Measurements from ENCODE around the gene ATP5MC3.

ATP5MC3 gene

GRCh38 chr2:175180701-175181103, 808 bp downstream of the ATP5MC3 start:
- TF ChIP-seq GATA2 (IDR thresholded peaks at IDR 0.05; ENCODE audit: low read depth, low read length) (no peak), GATA3 (IDR thresholded peaks at IDR 0.05; ENCODE audit: low read depth, low read length) (no peak)

DNA sequence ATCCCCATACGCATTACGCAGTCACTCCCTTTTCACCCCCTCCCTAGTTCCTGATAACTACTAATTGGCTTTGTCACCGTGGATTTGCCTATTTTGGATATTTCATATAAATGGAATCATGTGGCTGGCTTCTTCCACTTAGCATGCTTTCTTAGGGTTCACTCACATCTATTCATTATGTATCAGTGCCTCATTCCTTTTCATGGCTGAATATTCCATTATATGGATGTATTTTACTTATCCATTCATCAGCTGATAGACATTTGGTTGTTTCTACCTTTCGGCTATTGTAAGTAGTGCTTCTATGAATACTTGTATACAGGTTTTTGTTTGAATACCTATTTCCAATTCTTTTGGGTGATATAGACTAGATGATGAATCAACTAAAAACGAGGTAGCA, 4.9 kb downstream of the ATP5MC3 start:
- TF ChIP-seq GATA2 (IDR thresholded peaks at IDR 0.05; ENCODE audit: low read depth, low read length) (no peak), GATA3 (IDR thresholded peaks at IDR 0.05; ENCODE audit: low read depth, low read length) (no peak)

DNA sequence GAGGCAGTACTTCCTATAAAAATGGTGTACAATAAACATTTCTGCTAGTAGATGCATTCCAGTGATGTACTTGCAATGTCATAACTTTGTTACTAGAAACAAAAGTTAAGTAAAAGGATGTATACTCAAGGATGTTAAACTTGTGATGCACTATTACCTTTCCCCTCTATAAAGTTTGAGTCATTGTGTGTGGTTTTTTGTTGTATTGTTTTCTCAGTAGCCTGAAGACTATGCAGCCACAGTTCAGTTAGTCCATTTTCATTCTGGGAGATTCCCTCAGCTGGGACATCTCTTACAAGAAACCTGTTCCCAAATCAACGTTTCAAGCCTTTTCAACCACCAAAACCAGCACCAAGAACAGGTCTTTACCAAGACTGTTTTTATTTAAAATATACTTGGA, 5.6 kb downstream of the ATP5MC3 start:
- TF ChIP-seq GATA2 (IDR thresholded peaks at IDR 0.05; ENCODE audit: low read depth, low read length): no peak
- no peak for TF ChIP-seq GATA3 (IDR thresholded peaks at IDR 0.05; ENCODE audit: low read depth, low read length)

GRCh38 chr2:175175320-175175719, 6.2 kb downstream of the ATP5MC3 start:
- TF ChIP-seq GATA2 (IDR thresholded peaks at IDR 0.05; ENCODE audit: low read depth, low read length) (no peak), GATA3 (IDR thresholded peaks at IDR 0.05; ENCODE audit: low read depth, low read length) (no peak)

DNA sequence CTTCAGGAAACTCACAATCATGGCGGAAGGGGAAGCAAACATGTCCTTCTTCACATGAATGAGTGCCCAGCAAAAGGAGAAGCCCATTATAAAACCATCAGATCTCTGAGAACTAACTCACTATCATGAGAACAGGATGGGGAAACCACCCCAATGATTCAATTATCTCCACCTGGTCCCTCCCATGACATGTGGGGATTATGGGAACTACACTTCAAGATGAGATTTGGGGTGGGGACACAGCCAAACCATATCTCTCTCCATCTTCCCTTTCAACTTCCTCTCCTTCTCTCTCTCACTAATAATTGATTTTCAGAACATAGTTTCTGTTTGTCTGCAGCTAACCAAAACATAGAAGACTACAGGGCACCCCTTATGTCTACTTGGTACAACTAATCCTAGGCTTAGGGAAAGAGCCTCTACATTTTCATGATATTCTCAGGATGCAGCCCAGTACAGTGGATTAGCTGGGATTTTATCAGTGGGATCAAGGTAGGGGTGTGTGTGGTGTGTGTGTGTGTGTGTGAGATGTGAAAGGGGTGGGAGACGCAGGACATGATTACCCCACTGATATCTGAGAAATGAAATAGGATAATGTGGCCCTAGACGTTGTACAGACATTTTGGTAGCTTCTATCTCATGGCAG, 10.7 kb downstream of the ATP5MC3 start:
- TF ChIP-seq GATA3 (IDR thresholded peaks at IDR 0.05; ENCODE audit: low read depth, low read length) (no peak), GATA2 (IDR thresholded peaks at IDR 0.05; ENCODE audit: low read depth, low read length) (peak; percentile 69; the same call in 1 of the 2 replicates)

DNA sequence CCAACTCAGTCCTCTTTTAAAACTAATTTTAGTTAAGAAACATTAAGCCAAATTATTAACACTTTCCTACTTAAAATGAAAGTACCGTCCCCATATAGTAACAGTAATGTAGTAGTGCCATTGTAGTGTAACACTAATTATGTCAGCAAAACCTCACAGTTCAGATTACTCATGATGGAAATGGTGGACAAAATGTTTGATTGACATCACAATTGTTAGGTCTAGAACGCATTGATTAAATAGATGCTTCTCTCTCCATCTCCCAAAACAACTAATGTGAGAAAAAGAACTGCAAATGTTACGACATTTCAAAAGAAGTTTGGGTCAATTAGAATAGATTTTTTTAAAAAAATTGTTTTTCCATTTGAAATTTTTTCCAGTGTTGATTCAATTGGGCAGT, 12.3 kb downstream of the ATP5MC3 start:
- TF ChIP-seq GATA3 (IDR thresholded peaks at IDR 0.05; ENCODE audit: low read depth, low read length) (no peak), GATA2 (IDR thresholded peaks at IDR 0.05; ENCODE audit: low read depth, low read length) (no peak)

DNA sequence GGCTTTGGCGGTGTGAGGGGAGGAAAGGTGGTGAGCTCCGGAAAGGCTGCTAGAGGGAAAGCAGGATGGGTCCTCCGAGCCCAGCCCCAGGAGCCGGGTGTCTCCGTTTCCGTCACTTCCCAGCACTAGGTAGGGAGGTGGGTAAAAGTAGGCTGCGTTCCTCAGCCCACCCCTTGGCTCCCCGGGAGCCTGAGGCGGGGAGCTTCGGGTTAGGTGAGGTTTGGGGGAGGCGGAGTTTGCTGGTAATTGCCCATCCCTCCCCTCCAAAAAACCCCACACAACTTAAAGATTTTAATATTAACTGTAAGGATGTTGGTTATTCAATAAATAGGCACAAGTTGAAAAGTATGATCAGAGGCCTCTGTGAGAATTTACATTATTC, 13.0 kb downstream of the ATP5MC3 start:
- no peak for TF ChIP-seq GATA3 (IDR thresholded peaks at IDR 0.05; ENCODE audit: low read depth, low read length)
- TF ChIP-seq GATA2 (IDR thresholded peaks at IDR 0.05; ENCODE audit: low read depth, low read length): no peak

- TF ChIP-seq GATA2 (IDR thresholded peaks at IDR 0.05; ENCODE audit: low read depth, low read length) (no peak), GATA3 (IDR thresholded peaks at IDR 0.05; ENCODE audit: low read depth, low read length) (no peak)
These were observed 13.5 kb downstream of the ATP5MC3 start, which contains the start of gene ATF2 for GRCh38 chr2:175167792-175168563. Gene ATF2, minus strand, starts transcription at chr2:175168203. Its CDS starts 31,760 bp downstream, at chr2:175136443.

DNA sequence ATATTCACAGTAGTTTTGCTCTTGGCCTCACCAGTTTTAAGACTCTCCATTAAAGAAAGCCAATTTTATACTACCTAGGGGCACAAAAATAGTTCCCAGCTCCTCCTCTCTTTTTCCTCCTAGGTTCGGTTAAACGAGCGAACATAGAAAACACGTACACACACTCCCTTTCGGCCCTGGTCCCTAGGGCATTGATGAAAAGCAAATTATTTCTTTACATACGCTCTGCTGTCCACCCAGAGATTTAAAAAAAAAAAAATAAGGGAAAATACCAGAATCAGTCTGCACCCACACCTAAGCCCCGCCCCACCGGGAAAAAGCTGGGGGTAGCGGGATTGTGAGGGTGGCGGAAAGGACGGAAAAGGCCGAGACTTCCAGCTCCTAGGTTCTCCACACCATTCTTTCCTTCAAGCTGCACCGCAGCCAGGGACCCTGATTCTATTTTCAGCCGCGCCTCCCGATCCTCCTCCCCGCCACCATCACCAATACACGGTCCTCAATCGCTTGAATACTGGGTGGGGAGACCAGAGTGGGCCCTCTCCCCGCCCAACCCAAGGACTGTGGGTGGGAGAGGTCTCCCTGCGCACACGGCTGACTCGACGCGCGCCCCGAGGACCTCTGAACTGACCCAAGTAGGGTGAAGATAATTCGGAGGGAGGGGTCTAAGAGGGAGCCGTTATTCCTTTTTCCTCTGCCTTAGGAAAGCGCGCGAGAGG, 14.3 kb downstream of the ATP5MC3 start:
- TF ChIP-seq GATA3 (IDR thresholded peaks at IDR 0.05; ENCODE audit: low read depth, low read length) (no peak), GATA2 (IDR thresholded peaks at IDR 0.05; ENCODE audit: low read depth, low read length) (no peak)

DNA sequence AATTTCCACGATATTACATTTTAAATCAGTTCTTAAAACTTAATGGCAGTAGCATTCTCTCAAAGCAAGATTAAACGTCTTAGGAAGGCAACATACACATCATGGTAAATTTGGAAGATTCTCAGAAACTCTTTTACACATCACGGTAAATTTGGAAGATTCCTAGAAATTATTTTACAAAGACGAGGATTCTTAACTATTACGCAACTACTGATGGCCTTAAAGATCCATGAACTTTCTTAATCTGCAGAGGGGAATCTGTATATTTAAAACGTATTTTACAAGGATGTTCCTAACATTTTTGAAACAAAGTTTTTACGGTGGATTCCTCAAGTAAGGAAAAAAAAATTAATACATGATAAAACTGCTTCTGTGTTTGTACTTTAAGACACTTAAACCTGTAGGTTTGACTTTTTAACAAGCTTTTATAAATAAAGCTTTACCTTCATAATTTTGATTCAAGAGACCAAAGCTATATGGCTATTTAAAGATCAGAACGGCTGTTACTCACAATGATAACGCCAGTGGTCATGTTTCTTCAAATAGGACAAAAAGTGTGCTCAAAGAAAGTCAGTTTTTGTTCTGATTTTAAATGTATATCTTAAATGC, 15.2 kb downstream of the ATP5MC3 start:
- TF ChIP-seq GATA3 (IDR thresholded peaks at IDR 0.05; ENCODE audit: low read depth, low read length): no peak
- TF ChIP-seq GATA2 (IDR thresholded peaks at IDR 0.05; ENCODE audit: low read depth, low read length): no peak

GRCh38 chr2:175164235-175164634, 17.3 kb downstream of the ATP5MC3 start:
- no peak for TF ChIP-seq GATA2 (IDR thresholded peaks at IDR 0.05; ENCODE audit: low read depth, low read length)
- TF ChIP-seq GATA3 (IDR thresholded peaks at IDR 0.05; ENCODE audit: low read depth, low read length): no peak

DNA sequence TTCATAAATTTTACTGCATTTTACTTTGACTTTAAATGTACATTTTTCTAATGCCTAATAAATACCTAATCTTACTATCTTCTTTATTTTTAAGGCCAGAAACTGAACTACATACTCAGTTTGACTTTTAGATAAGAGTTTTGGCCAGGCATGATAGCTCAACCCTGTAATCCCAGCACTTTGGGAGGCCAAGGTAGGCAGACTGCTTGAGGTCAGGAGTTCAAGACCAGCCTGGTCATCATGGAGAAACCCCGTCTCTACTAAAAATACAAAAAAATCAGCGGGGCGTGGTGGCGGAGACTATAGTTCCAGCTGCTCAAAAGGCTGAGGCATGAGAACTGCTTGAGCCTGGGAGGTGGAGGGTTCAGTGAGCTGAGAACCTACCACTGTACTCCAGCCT, 22.6 kb downstream of the ATP5MC3 start:
- TF ChIP-seq GATA2 (IDR thresholded peaks at IDR 0.05; ENCODE audit: low read depth, low read length) (no peak), GATA3 (IDR thresholded peaks at IDR 0.05; ENCODE audit: low read depth, low read length) (no peak)

DNA sequence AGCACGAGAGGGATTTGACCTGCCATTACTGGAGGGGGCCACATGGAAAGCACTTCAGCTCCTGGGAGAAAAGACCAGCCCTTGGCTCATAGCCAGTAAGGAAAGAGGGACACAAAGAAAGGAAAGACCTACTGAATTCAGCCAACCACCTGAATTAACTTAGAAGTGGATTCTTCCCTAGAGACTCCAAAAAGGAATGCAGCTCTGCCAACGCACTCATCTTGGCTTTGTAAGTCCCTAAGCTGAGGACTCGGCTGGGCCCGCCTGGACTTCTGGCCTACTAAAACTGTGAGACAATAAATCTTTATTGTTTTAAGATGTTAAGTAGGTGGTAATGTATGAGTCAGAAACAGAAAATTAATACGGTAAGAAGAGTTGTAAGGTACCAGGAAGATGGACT, 25.0 kb downstream of the ATP5MC3 start:
- no peak for TF ChIP-seq GATA3 (IDR thresholded peaks at IDR 0.05; ENCODE audit: low read depth, low read length)
- TF ChIP-seq GATA2 (IDR thresholded peaks at IDR 0.05; ENCODE audit: low read depth, low read length): no peak

DNA sequence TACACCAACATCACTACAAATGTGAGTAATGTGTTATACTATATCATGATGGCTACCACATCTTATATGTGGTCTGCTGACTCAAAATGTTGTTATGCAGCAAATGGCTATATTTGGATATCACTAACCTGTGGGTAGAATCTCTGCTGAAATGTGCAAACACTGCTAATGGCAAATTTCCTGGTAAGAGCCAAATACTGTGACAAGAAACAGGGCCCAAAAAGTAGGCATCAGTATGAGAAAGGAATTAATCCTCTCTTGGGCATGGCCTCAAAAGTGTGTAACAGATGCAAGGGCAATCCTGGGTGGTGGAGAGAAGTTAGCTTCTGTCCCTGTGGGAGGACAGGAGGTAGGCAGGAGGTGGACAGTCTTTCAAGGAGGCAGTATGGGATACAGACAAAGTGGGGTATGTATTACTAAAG, 26.8 kb downstream of the ATP5MC3 start:
- no peak for TF ChIP-seq GATA3 (IDR thresholded peaks at IDR 0.05; ENCODE audit: low read depth, low read length)
- no peak for TF ChIP-seq GATA2 (IDR thresholded peaks at IDR 0.05; ENCODE audit: low read depth, low read length)
